Activated CD8-positive, alpha-beta T cell treated with anti-CD3 and anti-CD28 coated beads for 36 hours (primary cell): Measurements from ENCODE around the gene RNASE2. TPM values are rescaled to one million over a fixed set of nuclear protein-coding genes. Genes with fewer than 3 reads are reported as not detected.
"Not testable (repeated sequence)": the region's sequence is repeated elsewhere in the genome, so short reads cannot be mapped to it uniquely, and the experiment has no call there.

ENCODE experiments used
- ATAC-seq: fragments of 200-7000 bp; cut with Tn5 transposase; one replicate; pipeline ENCODE4 v1.10.0; 2021; ENCODE audit warnings: mild to moderate bottlenecking, moderate library complexity
- CTCF ChIA-PET: fragments of 350-600 bp; sonication (Branson Sonifier 250); formaldehyde crosslinking; loops from one replicate; lab custom pipeline; 2021; ENCODE audit warnings: antibody characterized with exemption; lab: Charles Lee
- POLR2A ChIA-PET: fragments of 350-600 bp; sonication (Branson Sonifier 250); formaldehyde crosslinking; loops from one replicate; lab custom pipeline; 2021; ENCODE audit warnings: antibody characterized with exemption; lab: Charles Lee
- DNase-seq: peaks from one replicate; pipeline ENCODE4 v3.0.0-alpha.2; 2020
- H3K27ac Mint-ChIP-seq: one replicate; pipeline ENCODE4 v1.8.0; 2021; ENCODE audit warnings: mild to moderate bottlenecking, mixed read lengths
- H3K27me3 Mint-ChIP-seq: one replicate; pipeline ENCODE4 v1.8.0; 2021; ENCODE audit warnings: mixed read lengths
- H3K36me3 Mint-ChIP-seq: one replicate; pipeline ENCODE4 v1.8.0; 2021; ENCODE audit warnings: low read depth, mixed read lengths
- H3K4me1 Mint-ChIP-seq: one replicate; pipeline ENCODE4 v1.8.0; 2021; ENCODE audit warnings: low read depth, mixed read lengths
- H3K4me3 Mint-ChIP-seq: one replicate; pipeline ENCODE4 v1.8.0; 2021; ENCODE audit warnings: mild to moderate bottlenecking, moderate library complexity, mixed read lengths
- H3K9me3 Mint-ChIP-seq: one replicate; pipeline ENCODE4 v1.8.0; 2021; ENCODE audit warnings: mixed read lengths
- intact Hi-C: fragments of 100-400 bp; cut with micrococcal nuclease; formaldehyde crosslinking; loops from one replicate; pipeline ENCODE4 v1.10.0; 2022
- total RNA-seq, 2 experiments: library from RNA; stranded (reverse); gene quantifications; one replicate each; pipeline ENCODE4 v1.2.3, GENCODE V29; 2021
- TF ChIP-seq, protein P1 (sequence below): fragments of 200-600 bp; IDR thresholded peaks from one replicate; pipeline ENCODE4 v1.8.0; 2022; ENCODE audit warnings: antibody characterized with exemption, mild to moderate bottlenecking

The RNASE2 gene
- total RNA-seq, 2 experiments from 2014 or later: not detected

DNA sequence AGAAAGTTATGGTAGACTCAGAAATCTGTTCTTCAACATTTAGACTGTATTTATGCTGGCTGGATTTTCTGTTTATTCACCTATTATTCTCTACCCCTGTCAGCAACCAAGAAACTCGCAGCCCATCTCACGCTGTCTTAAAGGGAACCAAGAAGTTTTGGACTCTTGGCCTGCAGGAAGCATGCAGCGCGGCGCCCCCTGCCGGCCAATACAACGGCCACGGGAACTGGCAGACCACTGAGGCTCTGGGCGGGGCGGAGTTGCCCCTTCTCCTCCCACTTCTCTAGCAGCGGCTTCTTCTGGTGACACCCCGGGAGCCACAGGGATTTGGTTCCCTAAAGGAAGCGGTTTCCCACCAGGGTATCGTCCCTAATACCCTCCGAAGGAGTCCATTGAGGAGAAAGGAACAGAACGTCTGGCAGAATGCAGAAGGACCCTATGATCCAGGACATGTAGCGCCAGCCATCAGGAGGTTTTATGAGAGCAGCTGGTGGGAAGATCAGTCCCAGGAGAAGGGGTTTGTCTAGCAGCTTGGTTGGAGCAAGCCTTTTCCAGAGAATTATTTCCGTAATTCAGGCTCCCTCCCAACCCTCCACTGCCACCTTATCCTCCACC is 21.0 kb upstream of the RNASE2 start:
- H3K27me3 Mint-ChIP-seq: peaks cover 2% of the 10 kb centered on the region
- ChIA-PET CTCF (interaction anchor here (1.0 to 1.6 kb wide), 3 partner anchors 26 to 61 kb away, joined by 4 to 6 read pairs (median 6); no protein-coding TSS in a partner anchor), POLR2A (no interaction called here)
- intact Hi-C loops: no loop called here
- no peak overlapping the region for H3K4me3 Mint-ChIP-seq
- peak; percentile 65 for DNase-seq
- no peaks in the 10 kb centered on the region for H3K36me3 Mint-ChIP-seq
- TF ChIP-seq, protein P1, sequence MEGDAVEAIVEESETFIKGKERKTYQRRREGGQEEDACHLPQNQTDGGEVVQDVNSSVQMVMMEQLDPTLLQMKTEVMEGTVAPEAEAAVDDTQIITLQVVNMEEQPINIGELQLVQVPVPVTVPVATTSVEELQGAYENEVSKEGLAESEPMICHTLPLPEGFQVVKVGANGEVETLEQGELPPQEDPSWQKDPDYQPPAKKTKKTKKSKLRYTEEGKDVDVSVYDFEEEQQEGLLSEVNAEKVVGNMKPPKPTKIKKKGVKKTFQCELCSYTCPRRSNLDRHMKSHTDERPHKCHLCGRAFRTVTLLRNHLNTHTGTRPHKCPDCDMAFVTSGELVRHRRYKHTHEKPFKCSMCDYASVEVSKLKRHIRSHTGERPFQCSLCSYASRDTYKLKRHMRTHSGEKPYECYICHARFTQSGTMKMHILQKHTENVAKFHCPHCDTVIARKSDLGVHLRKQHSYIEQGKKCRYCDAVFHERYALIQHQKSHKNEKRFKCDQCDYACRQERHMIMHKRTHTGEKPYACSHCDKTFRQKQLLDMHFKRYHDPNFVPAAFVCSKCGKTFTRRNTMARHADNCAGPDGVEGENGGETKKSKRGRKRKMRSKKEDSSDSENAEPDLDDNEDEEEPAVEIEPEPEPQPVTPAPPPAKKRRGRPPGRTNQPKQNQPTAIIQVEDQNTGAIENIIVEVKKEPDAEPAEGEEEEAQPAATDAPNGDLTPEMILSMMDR: peak; percentile 76
- H3K4me1 Mint-ChIP-seq: no peaks in the 10 kb centered on the region
- no peak overlapping the region for H3K27ac Mint-ChIP-seq
- H3K9me3 Mint-ChIP-seq: no peaks in the 10 kb centered on the region
- ATAC-seq: no peak

DNA sequence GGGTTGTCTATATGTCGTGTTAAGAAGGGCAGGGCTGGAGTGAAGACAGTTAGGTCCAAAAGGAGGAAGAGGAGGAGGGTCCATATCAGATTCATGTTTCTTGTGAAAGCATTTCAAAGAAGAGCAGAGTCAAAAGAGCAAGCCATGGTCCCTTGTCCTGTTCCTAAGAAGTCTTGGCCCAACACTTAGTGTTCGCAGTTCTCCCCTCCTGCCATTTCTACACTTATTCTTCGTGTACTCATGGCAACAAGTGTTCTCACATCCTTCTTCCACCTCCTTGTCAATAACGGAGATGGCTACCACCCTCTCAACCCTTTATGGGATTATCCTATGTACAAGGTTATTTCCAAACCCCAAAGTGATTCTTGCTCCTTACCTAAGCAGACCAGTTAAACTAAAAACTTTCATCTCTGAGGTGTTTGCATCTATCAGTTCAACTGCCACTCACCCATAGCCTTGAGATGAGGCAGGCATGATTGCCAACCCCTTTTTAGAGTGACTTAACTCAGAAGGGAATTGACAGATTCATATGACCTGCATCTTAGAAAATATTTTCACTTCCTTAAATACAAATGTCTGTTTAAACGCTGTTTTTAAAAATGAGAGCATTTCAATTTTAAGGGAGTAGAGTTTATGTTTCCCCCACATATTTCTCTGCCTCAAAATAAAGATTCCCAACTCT is 19.8 kb upstream of the RNASE2 start:
- Mint-ChIP-seq H3K27me3 (peaks cover 2% of the 10 kb centered on the region), H3K4me1 (no peaks in the 10 kb centered on the region), H3K36me3 (no peaks in the 10 kb centered on the region), H3K27ac (no peak overlapping the region), H3K4me3 (no peak overlapping the region), H3K9me3 (no peaks in the 10 kb centered on the region)
- TF ChIP-seq, protein P1: no peak
- ChIA-PET POLR2A (no interaction called here), CTCF (no interaction called here)
- ATAC-seq (no peak), DNase-seq (no peak)
- intact Hi-C loops: no loop called here

DNA sequence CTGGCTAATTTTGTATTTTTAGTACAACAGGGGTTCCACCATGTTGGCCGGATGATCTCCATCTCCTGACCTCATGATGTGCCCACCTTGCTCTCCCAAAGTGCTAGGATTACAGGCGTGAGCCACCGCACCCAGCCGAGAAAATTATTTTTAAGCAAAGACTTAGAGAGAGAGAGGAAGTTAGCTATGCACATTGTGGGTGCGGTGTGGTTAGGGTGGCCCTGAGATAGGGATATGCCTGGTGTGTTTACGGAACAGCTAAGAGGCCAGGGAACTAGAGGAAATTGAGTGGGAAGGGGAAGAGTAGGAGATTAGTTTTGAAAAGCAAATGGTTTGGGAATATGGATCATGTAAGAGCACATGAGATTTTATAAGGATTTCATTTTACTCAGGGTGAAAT is 10.1 kb upstream of the RNASE2 start:
- H3K9me3 Mint-ChIP-seq, H3K36me3 Mint-ChIP-seq, CTCF ChIA-PET, DNase-seq, ATAC-seq, H3K4me1 Mint-ChIP-seq, intact Hi-C loops, POLR2A ChIA-PET, H3K4me3 Mint-ChIP-seq, H3K27ac Mint-ChIP-seq: not testable (repeated sequence)
- H3K27me3 Mint-ChIP-seq: peaks cover 17% of the 10 kb centered on the region

DNA sequence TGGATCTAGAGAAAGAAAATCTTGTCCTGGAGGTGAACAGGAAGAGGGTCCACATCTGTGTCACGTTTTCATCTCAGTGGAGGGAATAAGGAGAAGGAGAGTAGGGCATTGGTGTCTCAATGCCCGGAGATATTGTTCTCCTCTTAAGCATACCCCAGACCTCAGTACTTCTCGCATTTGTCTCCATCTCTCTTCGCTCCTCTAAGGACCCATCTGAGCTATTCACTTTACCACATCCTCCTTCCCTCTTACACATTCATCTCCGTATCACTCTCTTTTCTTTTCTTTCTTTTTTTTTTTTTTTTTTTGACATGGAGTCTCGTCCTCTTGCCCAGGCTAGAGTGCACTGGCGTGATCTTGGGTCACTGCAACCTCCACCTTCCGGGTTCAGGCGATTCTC is 8.6 kb upstream of the RNASE2 start:
- intact Hi-C loops, ATAC-seq, CTCF ChIA-PET: not testable (repeated sequence)

DNA sequence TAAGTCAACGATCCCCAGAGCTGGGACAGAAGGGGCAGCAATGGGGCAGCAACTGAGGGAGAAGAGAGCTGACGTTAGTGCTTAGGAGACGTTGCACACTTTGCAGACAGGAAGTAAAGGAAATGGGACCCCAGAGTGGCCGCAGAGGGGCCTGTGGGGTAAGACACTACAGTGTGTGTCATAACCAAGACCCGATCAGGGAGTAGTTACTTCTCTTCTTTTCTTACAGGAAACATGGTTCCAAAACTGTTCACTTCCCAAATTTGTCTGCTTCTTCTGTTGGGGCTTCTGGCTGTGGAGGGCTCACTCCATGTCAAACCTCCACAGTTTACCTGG is 219 bp downstream of the RNASE2 start:
- H3K36me3 Mint-ChIP-seq, DNase-seq, H3K9me3 Mint-ChIP-seq, H3K27ac Mint-ChIP-seq, ATAC-seq, H3K4me1 Mint-ChIP-seq, POLR2A ChIA-PET, H3K4me3 Mint-ChIP-seq, intact Hi-C loops: not testable (repeated sequence)
- CTCF ChIA-PET: interaction anchor here (3.8 kb wide), 1 partner anchor 16 kb away, joined by 22 read pairs; no protein-coding TSS in a partner anchor
- H3K27me3 Mint-ChIP-seq: peaks cover 17% of the 10 kb centered on the region

More for the DNA sequence above, 8.6 kb upstream of the RNASE2 start:
- DNase-seq, H3K4me1 Mint-ChIP-seq, H3K27ac Mint-ChIP-seq, H3K36me3 Mint-ChIP-seq, H3K4me3 Mint-ChIP-seq, H3K9me3 Mint-ChIP-seq, POLR2A ChIA-PET: not testable (repeated sequence)
- peaks cover 12% of the 10 kb centered on the region for H3K27me3 Mint-ChIP-seq

- H3K4me3 Mint-ChIP-seq: no peak overlapping the region
- peak; percentile 17 for ATAC-seq
- POLR2A ChIA-PET: no interaction called here
- H3K36me3 Mint-ChIP-seq: no peaks in the 10 kb centered on the region
- no peak overlapping the region for H3K27ac Mint-ChIP-seq
- peaks cover 17% of the 10 kb centered on the region for H3K27me3 Mint-ChIP-seq
- DNase-seq: no peak
- peaks cover 15% of the 10 kb centered on the region for H3K4me1 Mint-ChIP-seq
- CTCF ChIA-PET: interaction anchor here (3.8 kb wide), 1 partner anchor 15 kb away, joined by 22 read pairs; no protein-coding TSS in a partner anchor
- intact Hi-C loops: no loop called here
- H3K9me3 Mint-ChIP-seq: no peaks in the 10 kb centered on the region
- TF ChIP-seq, protein P1: no peak
Observed at GRCh38 chr14:20956376-20956976, 1.2 kb downstream of the RNASE2 start.

DNA sequence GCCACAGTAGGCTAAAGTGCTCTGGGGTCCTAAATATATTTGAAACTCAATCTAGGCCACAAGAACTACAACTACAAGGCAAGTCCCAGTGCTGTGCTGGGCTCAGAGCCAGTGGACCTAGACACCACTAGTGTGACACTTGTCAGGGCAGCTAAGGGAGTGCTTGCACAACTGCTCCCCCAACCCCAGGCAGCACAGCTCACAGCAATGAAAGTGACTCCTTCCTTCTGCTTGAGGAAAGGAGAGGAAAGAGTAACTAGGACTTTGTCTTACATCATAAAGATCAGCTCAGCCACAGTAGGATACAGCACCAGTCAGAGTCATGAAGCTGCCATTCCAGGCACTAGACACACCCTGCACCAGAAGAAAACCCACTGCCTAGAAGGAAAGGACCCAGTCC is 3.7 kb downstream of the RNASE2 start:
- POLR2A ChIA-PET, ATAC-seq, DNase-seq, H3K27ac Mint-ChIP-seq, intact Hi-C loops, H3K4me3 Mint-ChIP-seq, H3K36me3 Mint-ChIP-seq, H3K9me3 Mint-ChIP-seq: not testable (repeated sequence)
- CTCF ChIA-PET: interaction anchor here (0.8 to 4.5 kb wide), 3 partner anchors 12 to 100 kb away, joined by 3 to 70 read pairs (median 19); no protein-coding TSS in a partner anchor
- peaks cover 16% of the 10 kb centered on the region for H3K4me1 Mint-ChIP-seq
- peaks cover 16% of the 10 kb centered on the region for H3K27me3 Mint-ChIP-seq
